ENCODE results near the gene CTXN3. TPM values are rescaled to one million over a fixed set of nuclear protein-coding genes. Genes with fewer than 3 reads are reported as not detected.

CTXN3 gene
- total RNA-seq, 1 experiment from 2014 or later, result not detected

GRCh38 chr5:127667926-127668325 lies 19.0 kb downstream of the CTXN3 start:
- no TSS peak for BruUV-seq (replicated peaks)
- DNase-seq (ENCODE audit: low read depth, low spot score), result no peak
- Histone ChIP-seq H3K27ac (ENCODE audit: low read length) (no peak overlapping the region), H3K4me3 (ENCODE audit: low read depth in 2 of 2, low read length in 2 of 2) (no peak overlapping the region), H3K36me3 (ENCODE audit: control insufficient read depth, insufficient read depth, low read length) (no peaks in the 10 kb centered on the region), H3K9me3 (ENCODE audit: control insufficient read depth, insufficient read depth, low read depth, low read length) (no peaks in the 10 kb centered on the region), H3K27me3 (ENCODE audit: control insufficient read depth, insufficient read depth, low read length) (no peaks in the 10 kb centered on the region), H3K4me1 (ENCODE audit: control insufficient read depth, insufficient read depth, low read length) (no peaks in the 10 kb centered on the region)
- TF ChIP-seq SIN3A (IDR thresholded peaks at IDR 0.05; ENCODE audit: borderline replicate concordance, insufficient read depth, low read depth, low read length) (no peak), TCF7L2 (IDR thresholded peaks at IDR 0.05; ENCODE audit: low read depth, low read length) (no peak), REST (IDR thresholded peaks at IDR 0.05; ENCODE audit: insufficient read depth in 1 of 2, low read depth in 2 of 2, low read length in 1 of 2) (no peak), CTCF (IDR thresholded peaks at IDR 0.05) (no peak), POLR2AphosphoS5 (IDR thresholded peaks at IDR 0.05; ENCODE audit: low read depth, low read length) (no peak)
- intact Hi-C loops (cut with micrococcal nuclease; ENCODE audit: unreplicated experiment), result no loop called here
- ChIA-PET CTCF (no interaction called here), POLR2A (no interaction called here)
- ATAC-seq, result no peak
- in situ Hi-C loops (cut with HindIII; ENCODE audit: low pct_unique_long_range_greater_than_20kb, low sequenced_read_pairs), result no loop called here

DNA sequence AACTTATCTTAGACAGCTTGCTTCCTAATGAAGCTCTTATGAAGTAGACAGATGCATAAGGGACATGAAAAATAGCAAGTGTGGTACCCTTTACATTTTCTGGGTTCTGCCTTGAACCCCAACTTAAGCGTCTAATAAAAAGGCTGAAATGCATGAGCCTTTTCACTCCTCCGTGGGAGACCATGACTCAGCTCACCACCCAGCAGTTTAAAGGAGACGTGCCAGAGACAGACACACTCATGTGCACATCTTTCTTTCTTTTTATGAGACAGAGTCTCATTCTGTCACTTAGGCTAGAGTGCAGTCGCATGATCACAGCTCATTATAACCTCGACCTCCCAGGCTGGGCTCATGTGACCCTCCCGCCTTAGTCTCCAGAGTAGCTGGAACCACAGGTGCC lies 22.3 kb downstream of the CTXN3 start:
- intact Hi-C loops (cut with micrococcal nuclease; ENCODE audit: unreplicated experiment), result no loop called here
- no peak overlapping the region for H3K4me3 ChIP-seq (ENCODE audit: low read depth in 2 of 2, low read length in 2 of 2)
- no peaks in the 10 kb centered on the region for H3K36me3 ChIP-seq (ENCODE audit: control insufficient read depth, insufficient read depth, low read length)
- BruUV-seq (replicated peaks), result no TSS peak
- ATAC-seq (no peak), DNase-seq (ENCODE audit: low read depth, low spot score) (no peak)
- POLR2A ChIA-PET, result no interaction called here
- H3K27me3 ChIP-seq (ENCODE audit: control insufficient read depth, insufficient read depth, low read length), result no peaks in the 10 kb centered on the region
- no peaks in the 10 kb centered on the region for H3K9me3 ChIP-seq (ENCODE audit: control insufficient read depth, insufficient read depth, low read depth, low read length)
- CTCF ChIA-PET, result no interaction called here
- in situ Hi-C loops (cut with HindIII; ENCODE audit: low pct_unique_long_range_greater_than_20kb, low sequenced_read_pairs), result no loop called here
- H3K27ac ChIP-seq (ENCODE audit: low read length), result no peak overlapping the region
- TF ChIP-seq SIN3A (IDR thresholded peaks at IDR 0.05; ENCODE audit: borderline replicate concordance, insufficient read depth, low read depth, low read length), result no peak
- TF ChIP-seq POLR2AphosphoS5 (IDR thresholded peaks at IDR 0.05; ENCODE audit: low read depth, low read length), result no peak
- TF ChIP-seq REST (IDR thresholded peaks at IDR 0.05; ENCODE audit: insufficient read depth in 1 of 2, low read depth in 2 of 2, low read length in 1 of 2), result no peak
- H3K4me1 ChIP-seq (ENCODE audit: control insufficient read depth, insufficient read depth, low read length), result no peaks in the 10 kb centered on the region

Data from Panc1 (cell line).